Natural killer cell (primary cell): ENCODE results near the gene SLC1A2. TPM values are rescaled to one million over a fixed set of nuclear protein-coding genes. Genes with fewer than 3 reads are reported as not detected.

Source experiments
- ATAC-seq, 3 donors: fragments of 150-1000 bp in 2 of 3; fragments of 200-7000 bp in 1 of 3; cut with Tn5 transposase; 1 replicate in 1 of 3; 2 replicates in 2 of 3; pipeline ENCODE4 v1.10.0; 2021; ENCODE audit warnings: mild to moderate bottlenecking in 2 of 3, moderate library complexity in 2 of 3
- DNase-seq, 2 donors: peaks; one replicate each; pipeline versions ENCODE4 v3.0.0 to v3.0.0-alpha.2; 2013 to 2021; ENCODE audit warnings: mixed read lengths in 1 of 2
- H3K27ac ChIP-seq: one replicate; pipeline ENCODE4 v1.5.1; 2013; ENCODE audit warnings: mild to moderate bottlenecking, low read length
- H3K27me3 ChIP-seq: one replicate; pipeline ENCODE4 v1.6.1; 2013; ENCODE audit warnings: low read length; ENCODE audit not compliant: control insufficient read depth, insufficient read depth
- H3K36me3 ChIP-seq: one replicate; pipeline ENCODE4 v1.6.1; 2013; ENCODE audit warnings: low read length; ENCODE audit not compliant: control insufficient read depth, insufficient read depth
- H3K4me1 ChIP-seq: one replicate; pipeline ENCODE4 v1.6.1; 2013; ENCODE audit warnings: low read length; ENCODE audit not compliant: control insufficient read depth, insufficient read depth
- H3K4me3 ChIP-seq: one replicate; pipeline ENCODE4 v1.5.1; 2013; ENCODE audit warnings: low read length
- H3K9me3 ChIP-seq: one replicate; pipeline ENCODE4 v1.6.1; 2013; ENCODE audit warnings: low read length; ENCODE audit not compliant: control insufficient read depth, insufficient read depth
- H3K27ac Mint-ChIP-seq, 2 donors: one replicate each; pipeline ENCODE4 v1.8.0; 2022; ENCODE audit warnings: mild to moderate bottlenecking in 2 of 2, mixed read lengths in 2 of 2, moderate library complexity in 1 of 2
- H3K27me3 Mint-ChIP-seq, 2 donors: one replicate each; pipeline ENCODE4 v1.8.0; 2022; ENCODE audit warnings: low read depth in 2 of 2, mixed read lengths in 2 of 2
- H3K36me3 Mint-ChIP-seq: one replicate; pipeline ENCODE4 v1.8.0; 2022; ENCODE audit warnings: mixed read lengths
- H3K4me1 Mint-ChIP-seq, 2 donors: one replicate each; pipeline ENCODE4 v1.8.0; 2022; ENCODE audit warnings: mixed read lengths in 2 of 2
- H3K4me3 Mint-ChIP-seq: one replicate; pipeline ENCODE4 v1.8.0; 2022; ENCODE audit warnings: mild to moderate bottlenecking, moderate library complexity, mixed read lengths
- H3K9me3 Mint-ChIP-seq, 2 donors: one replicate each; pipeline ENCODE4 v1.8.0; 2022; ENCODE audit warnings: mixed read lengths in 2 of 2
- CTCF ChIP-seq: fragments of 200-600 bp; IDR thresholded peaks from one replicate; pipeline ENCODE4 v1.8.0; 2022; ENCODE audit warnings: antibody characterized with exemption
- WGBS: methylation state at CpG from one replicate; pipeline ENCODE4 v1.1.7; 2013; ENCODE audit warnings: missing lambda C conversion rate; ENCODE audit not compliant: insufficient coverage; 5-methylcytosine and 5-hydroxymethylcytosine counted together
- intact Hi-C: fragments of 100-400 bp; cut with micrococcal nuclease; formaldehyde crosslinking; loops from one replicate; pipeline ENCODE4 v1.14.2; 2022
- total RNA-seq, 4 donors: library from RNA; stranded (reverse); fragments of 120-200 nt in 1 of 4; gene quantifications; one replicate each; pipeline versions ENCODE4 v1.2.3 to v1.2.4, GENCODE V29; 2013 to 2022

Gene SLC1A2
- total RNA-seq, 3 donors from 2014 or later (not counting 1 experiment from before 2014, with no cell fraction given): 0.02 TPM; not detected in 2

GRCh38 chr11:35380603-35381002 lies 38.8 kb downstream of the SLC1A2 start:
- H3K4me1 Mint-ChIP-seq: no peaks in the 10 kb centered on the region

GRCh38 chr11:35377262-35377661 lies 42.1 kb downstream of the SLC1A2 start:
- H3K9me3 ChIP-seq: no peaks in the 10 kb centered on the region
- no peaks in the 10 kb centered on the region for H3K36me3 ChIP-seq
- H3K27me3 Mint-ChIP-seq: peaks cover 0 to 2% of the 10 kb centered on the region in 2 donors
- H3K36me3 Mint-ChIP-seq: no peaks in the 10 kb centered on the region
- H3K27ac Mint-ChIP-seq: no peak overlapping the region
- 89% methylated on average over 6 of the region's 6 CpGs for WGBS
- ATAC-seq: no peak
- no peaks in the 10 kb centered on the region for H3K27me3 ChIP-seq
- intact Hi-C loops: no loop called here
- H3K4me3 ChIP-seq: no peak overlapping the region
- H3K4me1 Mint-ChIP-seq: peaks cover 10% of the 10 kb centered on the region in 2 donors
- H3K27ac ChIP-seq: no peak overlapping the region
- peaks cover 10% of the 10 kb centered on the region for H3K4me1 ChIP-seq
- H3K4me3 Mint-ChIP-seq: no peak overlapping the region
- no peak for TF ChIP-seq CTCF
- DNase-seq: no peak
- no peaks in the 10 kb centered on the region for H3K9me3 Mint-ChIP-seq

More at GRCh38 chr11:35380603-35381002, 38.8 kb downstream of the SLC1A2 start:
- no peak overlapping the region for H3K4me3 ChIP-seq
- no peaks in the 10 kb centered on the region for H3K4me1 ChIP-seq
- TF ChIP-seq CTCF: no peak
- no peak overlapping the region for H3K27ac ChIP-seq
- Mint-ChIP-seq H3K36me3 (no peaks in the 10 kb centered on the region), H3K9me3 (no peaks in the 10 kb centered on the region), H3K4me3 (no peak overlapping the region), H3K27ac (no peak overlapping the region), H3K27me3 (peaks cover 0 to 2% of the 10 kb centered on the region in 2 donors)
- no peaks in the 10 kb centered on the region for H3K9me3 ChIP-seq
- WGBS: 89% methylated on average over 5 of the region's 5 CpGs
- intact Hi-C loops: no loop called here
- no peaks in the 10 kb centered on the region for H3K36me3 ChIP-seq
- no peak for DNase-seq
- ATAC-seq: no peak
- no peaks in the 10 kb centered on the region for H3K27me3 ChIP-seq

GRCh38 chr11:35376613-35377012 lies 42.7 kb downstream of the SLC1A2 start:
- H3K27me3 Mint-ChIP-seq: peaks cover 0 to 2% of the 10 kb centered on the region in 2 donors
- no peak overlapping the region for H3K27ac Mint-ChIP-seq
- Histone ChIP-seq H3K4me1 (peaks cover 10% of the 10 kb centered on the region), H3K36me3 (no peaks in the 10 kb centered on the region), H3K27me3 (no peaks in the 10 kb centered on the region), H3K27ac (no peak overlapping the region), H3K9me3 (no peaks in the 10 kb centered on the region), H3K4me3 (no peak overlapping the region)
- H3K36me3 Mint-ChIP-seq: no peaks in the 10 kb centered on the region
- H3K4me1 Mint-ChIP-seq: peaks cover 10% of the 10 kb centered on the region in 2 donors
- H3K4me3 Mint-ChIP-seq: no peak overlapping the region
- no peaks in the 10 kb centered on the region for H3K9me3 Mint-ChIP-seq
- WGBS: 100% methylated on average over 3 of the region's 3 CpGs
- no peak for TF ChIP-seq CTCF
- DNase-seq: no peak
- intact Hi-C loops: no loop called here
- no peak for ATAC-seq

GRCh38 chr11:35376118-35376510 lies 43.2 kb downstream of the SLC1A2 start:
- Mint-ChIP-seq H3K4me1 (peaks cover 10% of the 10 kb centered on the region in 2 donors), H3K27ac (no peak overlapping the region), H3K9me3 (no peaks in the 10 kb centered on the region), H3K4me3 (no peak overlapping the region), H3K27me3 (peaks cover 0 to 2% of the 10 kb centered on the region in 2 donors), H3K36me3 (no peaks in the 10 kb centered on the region)
- TF ChIP-seq CTCF: no peak
- peaks cover 10% of the 10 kb centered on the region for H3K4me1 ChIP-seq
- no peaks in the 10 kb centered on the region for H3K36me3 ChIP-seq
- intact Hi-C loops: no loop called here
- 100% methylated on average over 1 of the region's 4 CpGs for WGBS
- ATAC-seq (no peak), DNase-seq (no peak)
- no peaks in the 10 kb centered on the region for H3K9me3 ChIP-seq
- H3K27ac ChIP-seq: no peak overlapping the region
- H3K27me3 ChIP-seq: no peaks in the 10 kb centered on the region
- H3K4me3 ChIP-seq: no peak overlapping the region
